Neutrophil (primary cell): ENCODE results near the gene LRRC8B.

ENCODE experiments used
- H3K27ac ChIP-seq: fragments of 200-600 bp; sonication (generic); 2 replicates; pipeline ENCODE4 v1.5.1; 2016; ENCODE audit warnings: mild to moderate bottlenecking, moderate library complexity
- H3K27me3 ChIP-seq: fragments of 200-600 bp; sonication (generic); 2 replicates; pipeline ENCODE4 v1.6.0; 2016; ENCODE audit warnings: mild to moderate bottlenecking
- H3K36me3 ChIP-seq: fragments of 200-600 bp; sonication (generic); 2 replicates; pipeline ENCODE4 v1.5.1; 2017
- H3K4me1 ChIP-seq, 2 experiments: fragments of 200-600 bp in 1 of 2; sonication (generic) in 1 of 2; 1 replicate in 1 of 2; 2 replicates in 1 of 2; pipeline versions ENCODE4 v1.5.1 to v1.6.1; 2013 to 2016; ENCODE audit warnings: low read depth in 1 of 2, low read length in 1 of 2, mild to moderate bottlenecking in 1 of 2, moderate library complexity in 1 of 2; ENCODE audit not compliant: control insufficient read depth in 1 of 2, insufficient read depth in 1 of 2
- H3K4me3 ChIP-seq, 2 experiments: fragments of 200-600 bp in 1 of 2; sonication (generic) in 1 of 2; 1 replicate in 1 of 2; 2 replicates in 1 of 2; pipeline ENCODE4 v1.5.1; 2013 to 2016; ENCODE audit warnings: low read depth in 1 of 2, low read length in 1 of 2, mild to moderate bottlenecking in 1 of 2, moderate library complexity in 1 of 2
- H3K9me3 ChIP-seq: fragments of 200-600 bp; sonication (generic); 2 replicates; pipeline ENCODE4 v1.5.1; 2016
- CTCF ChIP-seq: fragments of 200-600 bp; sonication (generic); IDR thresholded peaks from 2 replicates; pipeline ENCODE4 v1.5.1; 2016; ENCODE audit warnings: antibody characterized with exemption

Gene LRRC8B

GRCh38 chr1:89578946-89579684, 54.5 kb downstream of the LRRC8B start:
- H3K27ac ChIP-seq = no peak overlapping the region
- no peak overlapping the region for H3K4me3 ChIP-seq
- H3K4me1 ChIP-seq = no peaks in the 10 kb centered on the region
- no peaks in the 10 kb centered on the region for H3K9me3 ChIP-seq
- no peaks in the 10 kb centered on the region for H3K27me3 ChIP-seq
- H3K36me3 ChIP-seq = no peaks in the 10 kb centered on the region
- TF ChIP-seq CTCF = no peak

- H3K36me3 ChIP-seq = no peaks in the 10 kb centered on the region
- no peak for TF ChIP-seq CTCF
- H3K4me1 ChIP-seq = no peaks in the 10 kb centered on the region
- H3K4me3 ChIP-seq = no peak overlapping the region
- no peaks in the 10 kb centered on the region for H3K27me3 ChIP-seq
- H3K9me3 ChIP-seq = no peaks in the 10 kb centered on the region
- no peak overlapping the region for H3K27ac ChIP-seq
Measured at GRCh38 chr1:89580036-89580435, 55.4 kb downstream of the LRRC8B start.

- Histone ChIP-seq H3K27ac (no peak overlapping the region), H3K9me3 (no peaks in the 10 kb centered on the region), H3K4me1 (no peaks in the 10 kb centered on the region), H3K4me3 (no peak overlapping the region), H3K36me3 (no peaks in the 10 kb centered on the region), H3K27me3 (no peaks in the 10 kb centered on the region)
- no peak for TF ChIP-seq CTCF
Measured at GRCh38 chr1:89581859-89582258, 57.2 kb downstream of the LRRC8B start.

- Histone ChIP-seq H3K27me3 (no peaks in the 10 kb centered on the region), H3K4me1 (no peaks in the 10 kb centered on the region), H3K27ac (no peak overlapping the region), H3K9me3 (no peaks in the 10 kb centered on the region), H3K36me3 (no peaks in the 10 kb centered on the region), H3K4me3 (no peak overlapping the region)
- no peak for TF ChIP-seq CTCF
Measured at GRCh38 chr1:89582571-89582970, 57.9 kb downstream of the LRRC8B start.

GRCh38 chr1:89584211-89584610, 59.6 kb downstream of the LRRC8B start:
- Histone ChIP-seq H3K27ac (no peak overlapping the region), H3K4me1 (no peaks in the 10 kb centered on the region), H3K9me3 (no peaks in the 10 kb centered on the region), H3K36me3 (no peaks in the 10 kb centered on the region), H3K27me3 (no peaks in the 10 kb centered on the region), H3K4me3 (no peak overlapping the region)
- no peak for TF ChIP-seq CTCF
